ENCODE data around the gene IGSF21. TPM values are rescaled to one million over a fixed set of nuclear protein-coding genes. Genes with fewer than 3 reads are reported as not detected.

The IGSF21 gene
- total and polyA plus RNA-seq, 5 experiments from 2014 or later = not detected

DNA sequence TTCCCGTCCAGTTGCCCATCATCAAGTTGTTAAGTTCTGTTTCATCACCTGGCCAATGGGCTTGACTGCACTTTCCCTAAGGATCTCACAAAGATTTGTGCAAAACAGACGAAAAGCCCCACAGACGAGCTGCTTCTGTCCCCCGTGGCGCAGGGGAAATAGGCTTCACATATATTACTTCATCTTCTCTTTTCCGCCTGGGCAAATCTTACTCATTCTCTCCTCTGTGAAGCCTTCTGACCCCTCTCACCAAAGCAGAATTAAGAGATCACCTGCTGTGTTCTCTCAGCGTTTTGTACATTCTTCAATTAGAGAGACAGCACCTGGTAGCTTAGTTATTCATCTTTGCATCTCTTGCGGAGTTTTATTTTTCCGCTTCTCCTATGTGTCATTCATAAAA, 129.8 kb downstream of the IGSF21 start:
- H3K4me3 Mint-ChIP-seq = no peak overlapping the region
- H3K27me3 Mint-ChIP-seq = peaks cover 17 to 57% (median 19%) of the 10 kb centered on the region in 5 donors
- ATAC-seq = no peak
- H3K4me1 Mint-ChIP-seq = peaks cover 0 to 2% (median 0%) of the 10 kb centered on the region in 4 donors
- no peak for DNase-seq
- POLR2A ChIA-PET = no interaction called here
- H3K36me3 Mint-ChIP-seq = peaks cover 0 to 5% (median 0%) of the 10 kb centered on the region in 3 donors
- H3K27ac Mint-ChIP-seq = no peak overlapping the region
- peaks cover 0 to 30% (median 11%) of the 10 kb centered on the region in 9 donors for H3K9me3 Mint-ChIP-seq

DNA sequence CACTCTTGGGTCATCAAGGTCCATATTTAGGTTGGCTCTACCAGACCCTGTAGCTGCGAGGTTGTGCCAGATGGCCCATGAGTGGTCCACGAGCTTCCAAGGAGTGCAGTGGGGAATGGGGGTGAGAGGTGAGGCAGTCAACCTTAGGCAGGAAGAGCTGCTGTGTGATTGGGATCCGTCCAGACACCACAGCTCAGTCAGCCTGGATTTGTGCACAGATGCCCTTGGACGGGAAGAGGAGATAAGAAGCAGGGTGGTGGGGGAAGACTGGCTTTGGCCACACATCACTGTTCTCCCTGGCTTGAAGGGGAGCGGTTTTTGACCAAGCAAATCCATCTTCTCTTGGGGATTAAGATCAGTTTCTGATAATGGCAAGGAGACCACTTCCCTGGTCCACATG, 130.6 kb downstream of the IGSF21 start:
- ATAC-seq (no peak), DNase-seq (no peak)
- Mint-ChIP-seq H3K9me3 (peaks cover 0 to 30% (median 7%) of the 10 kb centered on the region in 9 donors), H3K4me3 (no peak overlapping the region), H3K36me3 (peaks cover 0 to 5% (median 0%) of the 10 kb centered on the region in 3 donors), H3K27me3 (peaks cover 17 to 62% (median 19%) of the 10 kb centered on the region in 5 donors), H3K27ac (no peak overlapping the region), H3K4me1 (peaks cover 0 to 2% (median 0%) of the 10 kb centered on the region in 4 donors)
- POLR2A ChIA-PET = no interaction called here

DNA sequence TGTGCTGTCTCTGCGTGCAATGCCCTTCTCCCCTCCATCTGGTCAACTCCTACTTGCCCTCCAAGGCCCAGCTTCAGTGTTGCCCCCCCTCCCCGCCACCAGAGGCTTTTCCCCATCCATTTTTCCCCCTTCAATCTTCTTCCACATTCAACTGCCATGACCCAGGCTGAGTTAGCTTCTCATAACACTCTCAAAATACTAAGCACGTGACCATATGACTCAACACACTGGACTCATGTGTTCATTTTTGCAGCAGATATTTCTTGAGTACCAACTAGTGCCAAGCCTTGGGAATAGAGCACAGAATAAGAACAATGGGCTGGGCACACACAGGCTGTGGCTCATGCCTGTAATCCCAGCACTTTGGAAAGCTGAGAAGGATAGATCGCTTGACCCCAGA, 132.1 kb downstream of the IGSF21 start:
- no peak overlapping the region for H3K27ac Mint-ChIP-seq
- H3K27me3 Mint-ChIP-seq = peaks cover 17 to 72% (median 21%) of the 10 kb centered on the region in 5 donors
- H3K4me1 Mint-ChIP-seq = peaks cover 0 to 2% (median 0%) of the 10 kb centered on the region in 4 donors
- DNase-seq = no peak
- H3K4me3 Mint-ChIP-seq = no peak overlapping the region
- H3K9me3 Mint-ChIP-seq = peaks cover 0 to 22% (median 7%) of the 10 kb centered on the region in 9 donors
- peaks cover 0 to 5% (median 0%) of the 10 kb centered on the region in 3 donors for H3K36me3 Mint-ChIP-seq
- POLR2A ChIA-PET = no interaction called here
- ATAC-seq = no peak

DNA sequence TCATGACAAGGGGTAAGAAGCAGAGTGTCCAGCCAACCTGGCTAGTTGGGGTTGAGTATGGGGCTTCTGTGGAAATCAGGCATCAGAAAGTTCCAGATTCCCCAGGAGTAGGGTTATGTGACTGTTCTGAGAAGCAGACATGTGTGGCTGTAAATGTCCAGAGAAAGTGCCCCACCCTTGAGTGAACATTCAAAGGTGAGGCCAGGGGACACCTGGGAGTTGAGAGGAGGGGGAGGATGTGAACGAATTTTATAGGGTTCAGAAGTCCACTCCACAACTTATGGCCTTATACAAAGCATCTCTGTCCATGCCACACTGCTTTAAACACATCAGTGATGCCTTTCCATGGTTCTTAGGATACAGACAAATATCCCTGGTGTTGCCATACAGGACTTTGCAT, 133.3 kb downstream of the IGSF21 start:
- DNase-seq (no peak), ATAC-seq (no peak)
- POLR2A ChIA-PET = no interaction called here
- peaks cover 0 to under 1% (median 0%) of the 10 kb centered on the region in 3 donors for H3K36me3 Mint-ChIP-seq
- H3K27me3 Mint-ChIP-seq = peaks cover 10 to 60% (median 21%) of the 10 kb centered on the region in 5 donors
- no peak overlapping the region for H3K27ac Mint-ChIP-seq
- peaks cover 0 to 2% (median 0%) of the 10 kb centered on the region in 4 donors for H3K4me1 Mint-ChIP-seq
- H3K9me3 Mint-ChIP-seq = peaks cover 0 to 9% (median 0%) of the 10 kb centered on the region in 9 donors
- no peak overlapping the region for H3K4me3 Mint-ChIP-seq

DNA sequence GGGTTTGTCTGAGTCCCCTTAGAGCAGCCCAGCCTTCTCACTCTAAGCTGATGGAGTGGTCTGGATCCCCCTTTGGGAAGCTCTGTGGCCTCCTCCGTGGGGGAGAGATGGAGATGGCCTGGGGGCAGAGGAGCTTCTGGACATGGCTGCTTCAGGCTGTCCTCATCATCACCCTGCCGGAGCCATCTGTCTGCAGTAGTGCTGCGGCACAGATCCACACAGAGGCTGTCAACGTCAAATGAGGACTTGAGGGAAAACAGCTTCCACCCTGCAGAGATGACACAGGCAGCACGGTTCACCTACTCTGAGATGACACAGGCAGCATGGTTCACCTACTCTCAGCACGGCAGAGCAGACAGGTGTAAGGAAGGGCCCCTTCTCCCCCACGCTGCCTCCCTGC, 134.3 kb downstream of the IGSF21 start:
- POLR2A ChIA-PET = no interaction called here
- Mint-ChIP-seq H3K4me3 (no peak overlapping the region), H3K4me1 (peaks cover 0 to 2% (median 0%) of the 10 kb centered on the region in 4 donors), H3K9me3 (no peaks in the 10 kb centered on the region), H3K36me3 (no peaks in the 10 kb centered on the region), H3K27me3 (peaks cover 10 to 51% (median 18%) of the 10 kb centered on the region in 5 donors), H3K27ac (no peak overlapping the region)
- DNase-seq = no peak
- no peak for ATAC-seq

DNA sequence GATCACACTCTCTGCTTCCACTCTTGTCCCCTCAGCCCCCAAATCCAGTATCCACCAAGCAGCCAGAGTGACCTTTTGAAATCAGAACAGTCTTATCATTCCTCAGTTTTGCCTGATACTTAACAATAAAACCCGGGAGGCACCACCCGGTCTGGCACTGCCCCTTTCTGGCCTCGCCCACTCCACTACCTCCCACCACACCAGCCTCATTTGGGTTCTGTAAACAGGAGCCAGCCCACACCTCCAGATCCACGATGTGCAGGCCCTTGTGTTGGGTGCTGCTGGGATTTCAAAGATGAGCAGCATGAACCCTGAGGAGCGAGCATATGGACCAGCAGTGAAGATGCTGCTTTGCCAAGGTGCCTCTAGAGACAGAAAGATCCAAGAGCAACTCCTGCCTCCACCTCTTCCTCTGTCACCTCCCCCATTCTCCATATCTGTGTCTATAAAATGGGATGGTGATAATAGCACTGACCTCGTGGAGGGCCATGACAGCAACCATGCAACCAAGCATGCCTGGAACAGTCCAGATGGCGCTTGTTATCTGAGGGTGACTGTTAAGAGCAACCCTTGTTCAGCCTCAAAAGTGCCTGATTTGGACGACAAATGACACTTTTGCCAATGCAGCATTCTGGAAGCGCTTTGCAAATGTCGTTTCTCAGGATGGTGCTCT, 136.0 kb downstream of the IGSF21 start:
- peaks cover 7 to 41% (median 17%) of the 10 kb centered on the region in 5 donors for H3K27me3 Mint-ChIP-seq
- peaks cover 0 to 2% (median 0%) of the 10 kb centered on the region in 4 donors for H3K4me1 Mint-ChIP-seq
- DNase-seq (no peak), ATAC-seq (no peak)
- H3K4me3 Mint-ChIP-seq = no peak overlapping the region
- POLR2A ChIA-PET = no interaction called here
- H3K36me3 Mint-ChIP-seq = no peaks in the 10 kb centered on the region
- H3K27ac Mint-ChIP-seq = no peak overlapping the region
- H3K9me3 Mint-ChIP-seq = peaks cover 0 to under 1% (median 0%) of the 10 kb centered on the region in 9 donors

DNA sequence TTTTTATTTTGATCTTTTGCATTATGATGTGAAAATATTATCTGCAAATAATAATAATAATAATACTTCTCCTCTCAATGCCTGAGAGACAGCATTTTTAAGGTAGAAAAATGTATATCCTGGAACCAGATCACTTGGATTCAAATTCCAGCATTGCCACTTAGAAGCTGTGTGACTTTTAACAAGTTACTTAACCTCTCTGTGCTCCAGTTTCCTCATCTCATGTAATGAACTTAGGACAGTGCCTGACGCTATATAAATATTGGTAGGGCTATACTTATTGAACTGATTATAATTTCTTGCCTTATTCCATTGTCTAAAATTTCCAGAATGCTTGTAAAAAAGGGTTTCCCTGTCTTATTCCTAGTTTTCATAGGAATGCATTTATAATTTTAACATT, 137.2 kb downstream of the IGSF21 start:
- Mint-ChIP-seq H3K27ac (no peak overlapping the region), H3K4me1 (no peaks in the 10 kb centered on the region), H3K27me3 (peaks cover under 1 to 36% (median 14%) of the 10 kb centered on the region in 5 donors), H3K36me3 (no peaks in the 10 kb centered on the region), H3K9me3 (peaks cover 0 to 2% (median 0%) of the 10 kb centered on the region in 9 donors), H3K4me3 (no peak overlapping the region)
- no peak for ATAC-seq
- POLR2A ChIA-PET = no interaction called here
- no peak for DNase-seq

DNA sequence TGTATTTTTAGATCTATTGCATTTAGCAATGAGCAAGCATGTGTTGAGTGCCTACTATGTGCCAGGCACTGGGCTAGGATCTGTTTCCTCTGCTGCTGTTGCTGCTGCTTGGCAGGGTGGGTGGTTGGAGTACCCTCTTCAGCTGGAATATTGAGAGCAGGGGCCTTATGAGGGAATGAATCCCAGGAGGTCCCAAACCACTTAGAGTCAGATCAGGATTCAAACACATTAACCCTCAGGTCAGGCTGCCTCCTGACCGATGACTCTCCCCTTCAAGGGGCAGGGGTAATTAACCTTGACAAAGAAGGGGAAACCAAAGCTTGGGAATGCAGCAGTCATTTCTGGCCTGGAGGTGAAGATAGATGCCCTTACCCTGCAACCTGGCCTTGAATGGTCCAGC, 138.0 kb downstream of the IGSF21 start:
- POLR2A ChIA-PET = no interaction called here
- H3K36me3 Mint-ChIP-seq = peaks cover 0 to under 1% (median 0%) of the 10 kb centered on the region in 3 donors
- no peak overlapping the region for H3K27ac Mint-ChIP-seq
- no peak for DNase-seq
- H3K27me3 Mint-ChIP-seq = peaks cover 0 to 30% (median 13%) of the 10 kb centered on the region in 5 donors
- no peak overlapping the region for H3K4me3 Mint-ChIP-seq
- ATAC-seq = no peak
- no peaks in the 10 kb centered on the region for H3K4me1 Mint-ChIP-seq
- H3K9me3 Mint-ChIP-seq = peaks cover 0 to 3% (median 2%) of the 10 kb centered on the region in 9 donors

DNA sequence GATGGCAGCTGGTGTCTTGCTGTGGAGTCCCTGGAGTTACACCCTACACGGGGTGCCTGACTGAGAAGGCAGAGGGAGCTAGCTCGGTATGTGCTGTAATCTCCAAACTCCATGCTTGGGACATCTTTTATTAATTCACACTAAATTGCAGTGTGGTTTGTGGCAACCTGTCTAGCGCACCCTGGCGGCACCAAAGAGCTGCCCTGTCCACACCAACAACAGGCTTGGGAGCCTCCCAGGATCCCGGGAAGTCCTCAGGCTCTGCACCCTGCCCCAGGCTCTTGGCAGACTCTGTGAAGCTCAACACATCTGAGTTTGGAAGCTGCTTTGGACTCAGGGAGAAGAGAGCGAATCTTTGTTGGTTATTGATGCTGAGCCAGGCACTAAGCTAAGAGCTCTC, 138.9 kb downstream of the IGSF21 start:
- Mint-ChIP-seq H3K9me3 (peaks cover 6 to 12% (median 10%) of the 10 kb centered on the region in 9 donors), H3K4me1 (no peaks in the 10 kb centered on the region), H3K27me3 (peaks cover 0 to 29% (median 13%) of the 10 kb centered on the region in 5 donors), H3K36me3 (peaks cover 0 to 10% (median 0%) of the 10 kb centered on the region in 3 donors), H3K4me3 (no peak overlapping the region), H3K27ac (no peak overlapping the region)
- ATAC-seq = no peak
- DNase-seq = no peak
- POLR2A ChIA-PET = no interaction called here

DNA sequence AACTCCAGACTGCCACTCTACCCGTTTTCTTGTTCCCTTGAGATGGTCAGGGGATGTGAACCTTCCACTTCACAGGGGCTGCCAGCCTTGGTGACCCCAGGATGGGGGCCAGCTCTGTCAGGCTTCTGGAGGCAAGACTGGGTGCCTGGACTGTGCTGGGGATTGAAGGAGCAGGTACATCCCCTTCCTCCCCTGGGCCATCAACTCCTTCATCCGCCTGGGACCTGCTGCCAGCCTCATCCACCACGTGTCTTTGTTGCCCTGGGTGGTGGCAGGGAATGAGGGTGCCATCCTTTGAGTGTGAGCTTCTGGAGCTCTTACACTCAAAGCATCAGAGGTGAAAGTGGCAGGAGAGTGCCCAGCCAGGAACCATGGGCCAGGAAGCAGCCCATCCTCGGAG, 139.6 kb downstream of the IGSF21 start:
- Mint-ChIP-seq H3K4me1 (no peaks in the 10 kb centered on the region), H3K27me3 (peaks cover 0 to 29% (median 11%) of the 10 kb centered on the region in 5 donors), H3K27ac (no peak overlapping the region), H3K36me3 (peaks cover 0 to 11% (median 0%) of the 10 kb centered on the region in 3 donors), H3K4me3 (no peak overlapping the region), H3K9me3 (peaks cover 6 to 15% (median 11%) of the 10 kb centered on the region in 9 donors)
- ATAC-seq (no peak), DNase-seq (no peak)
- POLR2A ChIA-PET = no interaction called here

DNA sequence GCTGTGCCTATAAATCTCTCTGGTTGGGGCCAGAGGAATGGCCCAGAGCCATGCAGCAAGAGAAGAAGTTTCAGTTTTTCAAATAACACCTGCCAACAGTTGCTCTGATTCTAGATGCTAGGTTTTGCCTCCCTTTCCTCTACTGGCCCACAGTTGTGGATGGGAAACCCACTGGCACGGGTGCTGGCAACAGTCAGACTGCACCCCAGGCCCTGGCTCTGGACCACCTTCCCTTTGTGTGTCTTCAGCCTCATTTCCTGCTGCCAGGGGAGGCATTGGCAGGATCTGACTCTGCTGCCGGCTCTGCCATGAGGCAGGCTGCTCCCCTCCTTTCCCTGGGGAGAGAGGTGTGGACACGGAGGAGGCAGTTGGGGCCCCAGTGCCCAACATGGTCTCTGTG, 142.0 kb downstream of the IGSF21 start:
- ATAC-seq (no peak), DNase-seq (no peak)
- POLR2A ChIA-PET = no interaction called here
- H3K27ac Mint-ChIP-seq = no peak overlapping the region
- H3K4me1 Mint-ChIP-seq = no peaks in the 10 kb centered on the region
- peaks cover 0 to 25% (median 8%) of the 10 kb centered on the region in 5 donors for H3K27me3 Mint-ChIP-seq
- peaks cover 0 to 11% (median 0%) of the 10 kb centered on the region in 3 donors for H3K36me3 Mint-ChIP-seq
- peaks cover 6 to 15% (median 11%) of the 10 kb centered on the region in 9 donors for H3K9me3 Mint-ChIP-seq
- H3K4me3 Mint-ChIP-seq = no peak overlapping the region

DNA sequence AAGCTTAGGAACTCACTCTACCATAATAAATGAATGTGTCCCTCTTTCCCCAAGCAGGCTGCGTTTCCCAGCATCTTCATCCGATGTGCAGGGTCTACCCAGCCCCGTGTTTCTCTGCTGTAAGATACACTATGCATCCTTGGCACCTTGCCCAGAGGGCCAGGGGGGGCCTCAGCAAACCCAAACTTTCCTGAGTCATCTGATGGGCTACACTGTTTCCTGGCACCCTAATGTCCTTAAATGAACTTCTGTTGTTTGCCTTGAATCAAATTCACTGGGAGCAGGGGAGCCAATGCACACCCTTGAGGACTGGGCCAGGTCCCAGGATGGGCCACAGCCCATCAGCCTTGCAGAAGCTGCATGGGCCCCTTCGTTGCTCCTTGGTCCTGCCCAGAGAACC, 145.5 kb downstream of the IGSF21 start:
- Mint-ChIP-seq H3K9me3 (peaks cover 6 to 35% (median 12%) of the 10 kb centered on the region in 9 donors), H3K36me3 (peaks cover 0 to 11% (median 0%) of the 10 kb centered on the region in 3 donors), H3K27me3 (peaks cover 7 to 38% (median 22%) of the 10 kb centered on the region in 5 donors), H3K4me3 (no peak overlapping the region), H3K27ac (no peak overlapping the region), H3K4me1 (no peaks in the 10 kb centered on the region)
- POLR2A ChIA-PET = no interaction called here
- ATAC-seq (no peak), DNase-seq (no peak)

DNA sequence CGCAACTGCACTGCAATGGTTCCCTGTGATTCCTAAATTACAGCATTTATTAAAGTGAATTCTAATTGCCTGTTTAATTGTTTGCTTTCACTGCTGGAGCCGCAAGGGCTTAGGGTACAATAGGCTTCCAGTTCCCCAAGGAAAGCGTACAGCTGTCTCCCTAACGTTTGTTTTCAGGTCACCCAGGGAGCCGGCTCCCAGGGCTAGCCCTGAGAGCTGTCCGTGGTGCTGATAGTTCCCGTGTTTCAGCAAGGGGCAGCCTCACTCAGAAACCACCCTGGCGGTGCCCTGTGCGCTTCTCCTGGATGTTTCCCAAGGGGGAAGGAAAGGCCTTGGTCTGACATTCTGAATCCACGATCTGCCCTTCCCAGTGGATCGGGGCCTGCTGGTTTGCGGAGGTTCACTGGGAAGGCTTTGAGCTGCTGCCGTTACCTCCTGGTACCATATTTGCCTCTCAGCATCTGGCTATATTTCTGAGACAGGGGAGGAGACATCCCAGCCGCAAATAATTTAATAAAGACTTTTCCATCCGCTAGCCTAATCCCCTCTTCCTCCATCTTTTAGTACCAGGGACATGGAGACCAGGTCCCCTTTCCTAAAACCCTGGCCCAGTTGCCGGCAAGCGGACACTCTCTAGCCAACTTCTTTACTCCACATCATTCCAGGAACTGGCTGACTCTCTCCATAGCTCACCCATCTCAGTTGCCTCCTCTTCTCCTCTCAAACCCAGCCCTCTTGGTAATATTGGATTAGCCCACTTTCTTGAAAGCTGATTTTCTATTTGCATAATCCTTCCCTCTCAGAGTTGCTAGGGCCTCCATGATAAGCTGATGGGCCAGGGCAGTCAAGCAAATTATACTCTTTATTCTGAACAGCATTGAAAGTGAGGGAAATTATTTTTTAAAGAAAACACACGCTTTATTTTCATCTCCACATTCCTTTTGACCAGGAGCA, 149.0 kb downstream of the IGSF21 start:
- peaks cover 0 to under 1% (median 0%) of the 10 kb centered on the region in 3 donors for H3K36me3 Mint-ChIP-seq
- no peak overlapping the region for H3K4me3 Mint-ChIP-seq
- H3K4me1 Mint-ChIP-seq = no peaks in the 10 kb centered on the region
- DNase-seq (peak in 1 of 10 donors; percentile 4), ATAC-seq (no peak)
- peaks cover 10 to 51% (median 25%) of the 10 kb centered on the region in 5 donors for H3K27me3 Mint-ChIP-seq
- no peak overlapping the region for H3K27ac Mint-ChIP-seq
- H3K9me3 Mint-ChIP-seq = peaks cover 0 to 34% (median 3%) of the 10 kb centered on the region in 9 donors
- POLR2A ChIA-PET = no interaction called here
